Smooth muscle cell (in vitro differentiated cells): ENCODE measurements around the gene TBC1D20. TPM values are rescaled to one million over a fixed set of nuclear protein-coding genes. Genes with fewer than 3 reads are reported as not detected.
A peak's percentile ranks its signal among the peaks of the same experiment; 100 is the strongest.

ENCODE experiments used
- DNase-seq: peaks from one replicate; lab custom pipeline; 2025; ENCODE audit not compliant: unreplicated experiment; lab: John Stamatoyannopoulos, UW
- H2AFZ ChIP-seq: fragments of 200-600 bp; sonication (generic); 2 replicates; pipeline ENCODE4 v1.6.0; 2016; ENCODE audit warnings: antibody characterized with exemption, low read depth, mild to moderate bottlenecking
- H3F3A ChIP-seq: fragments of 200-600 bp; sonication (generic); 2 replicates; pipeline ENCODE4 v1.6.0; 2017; ENCODE audit warnings: antibody characterized with exemption, low read depth
- H3K27ac ChIP-seq: fragments of 200-600 bp; sonication (generic); 2 replicates; pipeline ENCODE4 v1.5.1; 2016; ENCODE audit warnings: low read depth, mild to moderate bottlenecking
- H3K27me3 ChIP-seq: fragments of 200-600 bp; sonication (generic); 2 replicates; pipeline ENCODE4 v1.6.1; 2016; ENCODE audit warnings: low read depth, mild to moderate bottlenecking
- H3K36me3 ChIP-seq: fragments of 200-600 bp; sonication (generic); 2 replicates; pipeline ENCODE4 v1.5.1; 2016; ENCODE audit warnings: low read depth
- H3K4me1 ChIP-seq: fragments of 200-600 bp; sonication (generic); 2 replicates; pipeline ENCODE4 v1.5.1; 2016; ENCODE audit warnings: low read depth
- H3K4me2 ChIP-seq: fragments of 200-600 bp; sonication (generic); 2 replicates; pipeline ENCODE4 v1.6.0; 2016; ENCODE audit warnings: mild to moderate bottlenecking
- H3K4me3 ChIP-seq: fragments of 200-600 bp; sonication (generic); 2 replicates; pipeline ENCODE4 v1.5.1; 2016; ENCODE audit warnings: mild to moderate bottlenecking
- H3K79me2 ChIP-seq: fragments of 200-600 bp; sonication (generic); 2 replicates; pipeline ENCODE4 v1.6.0; 2016; ENCODE audit warnings: low read depth, mild to moderate bottlenecking
- H3K9ac ChIP-seq: fragments of 200-600 bp; sonication (generic); 2 replicates; pipeline ENCODE4 v1.6.0; 2016; ENCODE audit warnings: low read depth
- H3K9me3 ChIP-seq: fragments of 200-600 bp; sonication (generic); replicated peaks from 2 replicates; pipeline ENCODE4 v1.5.1; 2016; ENCODE audit warnings: low read depth
- H4K20me1 ChIP-seq: fragments of 200-600 bp; sonication (generic); 2 replicates; pipeline ENCODE4 v1.6.0; 2016; ENCODE audit warnings: low read depth
- CTCF ChIP-seq: fragments of 200-600 bp; sonication (generic); IDR thresholded peaks from 2 replicates; pipeline ENCODE4 v1.5.1; 2017; ENCODE audit warnings: borderline replicate concordance, mild to moderate bottlenecking, antibody characterized with exemption; ENCODE audit not compliant: insufficient read depth, poor library complexity, severe bottlenecking
- WGBS: methylation state at CpG from one replicate; pipeline ENCODE4 v1.1.7; 2016; ENCODE audit warnings: low lambda C conversion rate; 5-methylcytosine and 5-hydroxymethylcytosine counted together
- polyA plus RNA-seq: library from polyadenylated mRNA; unstranded; fragments of >200 nt; fragmentation: Nextera tagmentation; extraction: Ambion mirVana; gene quantifications from 2 replicates; pipeline ENCODE4 v1.2.1, GENCODE V29; 2016
- total RNA-seq: library from RNA; depleted of rRNA; stranded (reverse); fragments of >200 nt; gene quantifications from 2 replicates; pipeline ENCODE4 v1.2.3, GENCODE V29; 2014

The TBC1D20 gene
- total and polyA plus RNA-seq, 2 experiments from 2014 or later, result 41.6 to 41.9 TPM

DNA sequence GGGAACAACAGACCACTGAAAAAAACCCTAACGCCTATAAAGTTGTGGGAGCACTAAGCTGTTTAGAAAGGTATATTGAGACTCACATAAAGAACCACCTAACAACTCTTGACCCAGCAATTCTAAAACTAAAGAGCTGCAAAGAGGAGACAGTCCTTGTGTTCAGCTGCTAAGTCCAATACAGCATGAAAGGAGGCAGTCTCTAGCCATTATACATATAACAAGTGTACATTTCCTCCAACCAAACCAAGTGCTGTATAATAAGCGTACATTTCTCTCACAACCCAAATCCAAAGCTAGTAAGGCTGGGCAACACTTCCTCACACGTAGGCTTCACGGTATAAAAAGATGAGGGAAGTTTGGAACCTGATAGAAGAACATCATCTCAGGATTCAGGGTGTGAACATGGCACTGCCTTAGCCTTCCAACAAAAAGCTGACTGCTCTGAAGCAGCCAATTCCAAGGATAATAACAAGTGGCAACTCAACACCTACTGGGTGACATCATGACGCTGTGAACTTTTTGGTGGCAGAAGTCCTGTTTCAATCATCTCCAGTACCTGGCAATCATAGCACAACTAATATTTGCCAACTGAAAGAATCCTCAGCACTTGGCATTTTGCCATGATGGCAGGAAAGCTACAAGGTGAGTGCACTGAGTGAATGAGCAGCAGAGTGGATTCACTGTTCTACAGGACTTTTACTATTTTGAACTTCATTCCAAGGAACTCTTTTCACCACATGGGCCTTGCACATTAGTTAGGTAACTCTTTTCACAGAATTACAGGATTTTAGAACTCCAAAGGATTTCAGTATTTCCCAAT is 16.6 kb downstream of the TBC1D20 start:
- H2AFZ ChIP-seq, result no peak overlapping the region

DNA sequence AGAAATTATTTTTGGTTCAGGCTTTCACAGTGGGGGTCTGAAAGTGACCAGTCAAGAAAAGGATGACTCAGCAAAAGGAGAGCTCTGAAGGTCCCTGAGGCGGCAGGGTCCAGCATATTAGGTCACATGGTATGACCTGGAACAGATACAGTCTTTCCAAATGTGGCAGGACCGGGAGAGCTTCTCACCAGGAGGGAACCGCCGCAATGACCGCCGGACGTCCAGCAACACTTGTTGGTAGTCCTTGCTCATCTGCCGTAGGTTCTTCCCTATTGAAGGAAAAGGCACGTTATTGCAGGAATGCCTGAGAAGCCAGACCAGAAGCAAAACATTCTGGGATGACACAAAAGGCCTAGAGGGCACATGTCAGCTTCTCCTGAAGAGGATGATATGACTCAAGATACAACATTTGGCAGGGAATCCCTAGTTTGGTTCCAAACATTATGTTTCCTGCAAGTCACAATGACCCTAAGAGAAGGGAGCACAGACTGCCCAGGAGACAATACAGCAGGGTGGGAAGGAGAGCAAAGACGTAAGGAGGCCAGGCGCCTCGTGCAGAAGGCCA is 17.4 kb downstream of the TBC1D20 start:
- no peak overlapping the region for H3K4me3 ChIP-seq
- TF ChIP-seq CTCF, result no peak
- peaks cover 45% of the 10 kb centered on the region for H3K79me2 ChIP-seq
- peak overlapping the region; percentile 4 for H3K27ac ChIP-seq
- no peak overlapping the region for H2AFZ ChIP-seq
- no peaks in the 10 kb centered on the region for H3K4me1 ChIP-seq
- 86% methylated on average over 12 of the region's 12 CpGs for WGBS
- H3F3A ChIP-seq, result peaks cover 7% of the 10 kb centered on the region
- DNase-seq, result no peak
- peaks cover 100% of the 10 kb centered on the region for H4K20me1 ChIP-seq
- H3K27me3 ChIP-seq, result no peaks in the 10 kb centered on the region
- no peak overlapping the region for H3K9ac ChIP-seq
- no peak overlapping the region for H3K4me2 ChIP-seq
- no peaks in the 10 kb centered on the region for H3K9me3 ChIP-seq
- H3K36me3 ChIP-seq, result no peaks in the 10 kb centered on the region

More for the DNA sequence above, 16.6 kb downstream of the TBC1D20 start:
- peaks cover 100% of the 10 kb centered on the region for H4K20me1 ChIP-seq
- DNase-seq, result no peak
- no peak overlapping the region for H3K4me2 ChIP-seq
- H3K4me1 ChIP-seq, result no peaks in the 10 kb centered on the region
- 95% methylated on average over 5 of the region's 5 CpGs for WGBS
- H3K9me3 ChIP-seq, result no peaks in the 10 kb centered on the region
- H3K27me3 ChIP-seq, result no peaks in the 10 kb centered on the region
- no peak overlapping the region for H3K27ac ChIP-seq
- TF ChIP-seq CTCF, result no peak
- no peaks in the 10 kb centered on the region for H3K36me3 ChIP-seq
- peaks cover 52% of the 10 kb centered on the region for H3K79me2 ChIP-seq
- no peak overlapping the region for H3K4me3 ChIP-seq
- H3F3A ChIP-seq, result peaks cover 7% of the 10 kb centered on the region
- H3K9ac ChIP-seq, result no peak overlapping the region

DNA sequence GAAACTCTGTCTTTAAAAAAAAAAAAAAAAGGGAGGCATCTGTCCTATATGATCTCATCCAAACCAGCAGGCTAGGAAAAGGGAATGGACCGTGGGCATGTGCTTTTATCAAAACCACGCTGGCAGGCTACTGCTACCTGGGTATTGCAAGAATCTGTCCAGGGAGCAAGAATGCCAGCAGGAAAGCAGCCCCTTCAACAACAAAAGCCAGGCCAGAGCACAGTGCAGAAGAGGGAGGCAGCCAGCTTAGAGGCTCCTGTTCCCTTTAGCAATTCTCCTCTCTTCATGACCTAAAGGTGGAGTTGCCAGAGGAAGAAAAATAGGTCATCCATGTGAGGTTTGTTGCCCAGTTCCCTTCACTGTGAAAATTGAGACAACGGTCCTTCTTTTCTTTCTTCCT is 18.2 kb downstream of the TBC1D20 start:
- Histone ChIP-seq H3F3A (peaks cover 11% of the 10 kb centered on the region), H3K79me2 (peaks cover 36% of the 10 kb centered on the region), H3K9me3 (no peaks in the 10 kb centered on the region), H3K4me3 (no peak overlapping the region), H3K4me2 (no peak overlapping the region), H4K20me1 (peaks cover 94% of the 10 kb centered on the region), H3K27ac (peak overlapping the region; percentile 4), H3K36me3 (no peaks in the 10 kb centered on the region), H3K4me1 (no peaks in the 10 kb centered on the region), H3K27me3 (no peaks in the 10 kb centered on the region), H2AFZ (no peak overlapping the region), H3K9ac (no peak overlapping the region)
- no peak for DNase-seq
- WGBS, result 80% methylated on average over 3 of the region's 3 CpGs
- no peak for TF ChIP-seq CTCF
